OCI-LY3 (cell line): ENCODE results near the gene SDK2.

Source experiments
- H2AFZ ChIP-seq: fragments of 200-600, 300-600 bp; shearing (Covaris generic); 2 replicates; pipeline ENCODE4 v1.6.0; 2014; ENCODE audit warnings: antibody characterized with exemption, low read depth, low read length
- H3K27ac ChIP-seq: fragments of 200-600, 300-600 bp; sonication (generic); 2 replicates; pipeline ENCODE4 v1.5.1; 2014; ENCODE audit warnings: mild to moderate bottlenecking, low read length, moderate library complexity, mixed read lengths
- H3K27me3 ChIP-seq: fragments of 200-600, 300-600 bp; sonication (generic); 2 replicates; pipeline ENCODE4 v1.6.1; 2014; ENCODE audit warnings: low read depth, low read length, mixed read lengths
- H3K36me3 ChIP-seq: fragments of 200-600, 300-600 bp; sonication (generic); replicated peaks from 2 replicates; pipeline ENCODE3; 2014; ENCODE audit warnings: low read depth, low read length, mixed read lengths
- H3K4me1 ChIP-seq: fragments of 300-600, 200-600 bp; sonication (generic); 2 replicates; pipeline ENCODE4 v1.6.1; 2014; ENCODE audit warnings: low read length, mixed read lengths
- H3K4me2 ChIP-seq: fragments of 200-600, 300-600 bp; sonication (generic); 2 replicates; pipeline ENCODE4 v1.6.1; 2014; ENCODE audit warnings: low read length, mixed read lengths
- H3K4me3 ChIP-seq: fragments of 300-600, 200-600 bp; sonication (generic); 2 replicates; pipeline ENCODE4 v1.5.1; 2014; ENCODE audit warnings: antibody characterized with exemption, mild to moderate bottlenecking, low read length, moderate library complexity
- H3K79me2 ChIP-seq: fragments of 300-600, 200-600 bp; shearing (Covaris generic); 2 replicates; pipeline ENCODE4 v1.6.1; 2014; ENCODE audit warnings: mild to moderate bottlenecking, low read length, mixed read lengths
- H3K9ac ChIP-seq: fragments of 300-600, 200-600 bp; shearing (Covaris generic); 2 replicates; pipeline ENCODE4 v1.6.0; 2014; ENCODE audit warnings: mild to moderate bottlenecking, low read length, moderate library complexity
- H3K9me3 ChIP-seq: fragments of 200-600, 300-600 bp; shearing (Covaris generic); 2 replicates; pipeline ENCODE4 v1.6.1; 2014; ENCODE audit warnings: low read length, mixed read lengths; ENCODE audit not compliant: insufficient read depth
- H4K20me1 ChIP-seq: fragments of 200-600, 300-600 bp; sonication (generic); 2 replicates; pipeline ENCODE4 v1.6.1; 2016; ENCODE audit warnings: low read length, mixed read lengths; ENCODE audit not compliant: insufficient read depth
- EZH2phosphoT487 ChIP-seq: fragments of 200-600 bp; shearing (Covaris generic); IDR thresholded peaks from 2 replicates; pipeline ENCODE4 v1.6.1; 2018; ENCODE audit warnings: antibody characterized with exemption, mixed run types, low read depth
- TF ChIP-seq, protein P1 (sequence below): fragments of 200-600, 300-600 bp; sonication (generic); IDR thresholded peaks from 2 replicates; pipeline ENCODE4 v1.5.1; 2014; ENCODE audit warnings: antibody characterized with exemption, low read length, low read depth

Gene SDK2

DNA sequence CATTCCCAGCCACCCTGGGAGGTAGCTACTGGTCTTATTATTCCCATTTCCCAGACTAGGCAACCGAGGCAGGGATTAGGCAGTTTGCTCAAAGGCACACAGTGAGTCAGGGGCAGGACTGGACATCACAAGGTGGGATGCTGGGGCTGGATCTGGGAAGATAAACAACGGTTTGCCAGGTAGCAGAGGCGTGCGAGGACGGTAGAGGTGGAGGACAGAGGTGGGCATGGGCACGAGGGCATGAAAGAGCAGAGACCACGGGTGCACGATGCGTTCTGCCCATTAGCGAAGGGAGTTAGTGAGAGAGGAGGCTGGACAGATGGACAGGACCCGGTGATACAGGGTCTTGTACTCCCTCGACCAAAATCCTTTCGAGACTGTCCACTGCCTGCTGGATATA, 148.0 kb downstream of the SDK2 start:
- no peaks in the 10 kb centered on the region for H3K36me3 ChIP-seq
- TF ChIP-seq, protein P1, sequence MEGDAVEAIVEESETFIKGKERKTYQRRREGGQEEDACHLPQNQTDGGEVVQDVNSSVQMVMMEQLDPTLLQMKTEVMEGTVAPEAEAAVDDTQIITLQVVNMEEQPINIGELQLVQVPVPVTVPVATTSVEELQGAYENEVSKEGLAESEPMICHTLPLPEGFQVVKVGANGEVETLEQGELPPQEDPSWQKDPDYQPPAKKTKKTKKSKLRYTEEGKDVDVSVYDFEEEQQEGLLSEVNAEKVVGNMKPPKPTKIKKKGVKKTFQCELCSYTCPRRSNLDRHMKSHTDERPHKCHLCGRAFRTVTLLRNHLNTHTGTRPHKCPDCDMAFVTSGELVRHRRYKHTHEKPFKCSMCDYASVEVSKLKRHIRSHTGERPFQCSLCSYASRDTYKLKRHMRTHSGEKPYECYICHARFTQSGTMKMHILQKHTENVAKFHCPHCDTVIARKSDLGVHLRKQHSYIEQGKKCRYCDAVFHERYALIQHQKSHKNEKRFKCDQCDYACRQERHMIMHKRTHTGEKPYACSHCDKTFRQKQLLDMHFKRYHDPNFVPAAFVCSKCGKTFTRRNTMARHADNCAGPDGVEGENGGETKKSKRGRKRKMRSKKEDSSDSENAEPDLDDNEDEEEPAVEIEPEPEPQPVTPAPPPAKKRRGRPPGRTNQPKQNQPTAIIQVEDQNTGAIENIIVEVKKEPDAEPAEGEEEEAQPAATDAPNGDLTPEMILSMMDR = no peak
- no peak for TF ChIP-seq EZH2phosphoT487
- H3K4me1 ChIP-seq = no peaks in the 10 kb centered on the region
- H3K27me3 ChIP-seq = peaks cover 39% of the 10 kb centered on the region
- H3K9ac ChIP-seq = no peak overlapping the region
- H2AFZ ChIP-seq = no peak overlapping the region
- H4K20me1 ChIP-seq = no peaks in the 10 kb centered on the region
- no peak overlapping the region for H3K4me2 ChIP-seq
- H3K9me3 ChIP-seq = no peaks in the 10 kb centered on the region
- H3K79me2 ChIP-seq = no peaks in the 10 kb centered on the region
- no peak overlapping the region for H3K4me3 ChIP-seq
- no peak overlapping the region for H3K27ac ChIP-seq

DNA sequence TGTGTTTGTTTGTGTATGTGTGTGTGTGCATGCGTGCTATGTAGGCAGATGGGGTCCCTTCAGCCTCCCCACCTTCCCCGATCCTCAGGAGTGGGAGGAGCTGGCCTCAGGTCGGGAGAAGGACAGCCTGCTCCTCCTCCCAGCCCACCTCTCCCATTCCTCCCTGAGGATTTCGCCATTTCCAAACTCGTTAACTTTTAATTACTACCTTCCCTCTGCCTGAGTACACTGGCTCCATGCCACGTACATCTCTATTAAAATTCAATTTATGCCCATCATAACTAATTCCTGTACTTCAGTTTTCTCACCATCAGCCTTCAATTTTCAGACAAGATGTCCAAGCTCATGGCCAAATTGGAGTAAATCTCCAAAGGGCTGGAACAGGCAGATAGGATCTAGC, 148.6 kb downstream of the SDK2 start:
- Histone ChIP-seq H3K9me3 (no peaks in the 10 kb centered on the region), H4K20me1 (no peaks in the 10 kb centered on the region), H3K36me3 (no peaks in the 10 kb centered on the region), H3K27me3 (peaks cover 36% of the 10 kb centered on the region), H3K9ac (no peak overlapping the region), H3K4me2 (no peak overlapping the region), H3K4me3 (no peak overlapping the region), H3K79me2 (no peaks in the 10 kb centered on the region), H3K27ac (no peak overlapping the region), H3K4me1 (no peaks in the 10 kb centered on the region), H2AFZ (no peak overlapping the region)
- TF ChIP-seq, protein P1 = no peak
- TF ChIP-seq EZH2phosphoT487 = no peak

DNA sequence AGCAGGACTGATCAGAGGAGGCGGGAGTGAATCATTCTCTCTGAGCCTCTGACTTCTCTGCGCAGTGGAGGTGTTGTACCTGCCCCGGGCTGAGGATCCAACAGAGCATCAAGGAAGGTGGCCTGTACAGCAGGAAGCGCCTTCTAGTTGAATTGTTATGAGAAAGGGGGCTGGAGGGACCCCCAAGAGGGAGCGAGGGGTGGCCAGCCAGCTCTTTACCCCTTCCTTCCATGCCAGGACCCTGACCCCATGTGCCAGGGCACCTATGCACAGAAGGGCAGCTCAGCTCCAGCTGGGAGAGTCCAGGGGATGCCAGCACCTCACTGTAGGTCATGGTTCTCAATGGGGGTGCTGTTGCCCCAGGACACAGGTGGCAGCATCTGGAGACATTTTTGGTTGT, 149.3 kb downstream of the SDK2 start:
- H2AFZ ChIP-seq = no peak overlapping the region
- peaks cover 36% of the 10 kb centered on the region for H3K27me3 ChIP-seq

DNA sequence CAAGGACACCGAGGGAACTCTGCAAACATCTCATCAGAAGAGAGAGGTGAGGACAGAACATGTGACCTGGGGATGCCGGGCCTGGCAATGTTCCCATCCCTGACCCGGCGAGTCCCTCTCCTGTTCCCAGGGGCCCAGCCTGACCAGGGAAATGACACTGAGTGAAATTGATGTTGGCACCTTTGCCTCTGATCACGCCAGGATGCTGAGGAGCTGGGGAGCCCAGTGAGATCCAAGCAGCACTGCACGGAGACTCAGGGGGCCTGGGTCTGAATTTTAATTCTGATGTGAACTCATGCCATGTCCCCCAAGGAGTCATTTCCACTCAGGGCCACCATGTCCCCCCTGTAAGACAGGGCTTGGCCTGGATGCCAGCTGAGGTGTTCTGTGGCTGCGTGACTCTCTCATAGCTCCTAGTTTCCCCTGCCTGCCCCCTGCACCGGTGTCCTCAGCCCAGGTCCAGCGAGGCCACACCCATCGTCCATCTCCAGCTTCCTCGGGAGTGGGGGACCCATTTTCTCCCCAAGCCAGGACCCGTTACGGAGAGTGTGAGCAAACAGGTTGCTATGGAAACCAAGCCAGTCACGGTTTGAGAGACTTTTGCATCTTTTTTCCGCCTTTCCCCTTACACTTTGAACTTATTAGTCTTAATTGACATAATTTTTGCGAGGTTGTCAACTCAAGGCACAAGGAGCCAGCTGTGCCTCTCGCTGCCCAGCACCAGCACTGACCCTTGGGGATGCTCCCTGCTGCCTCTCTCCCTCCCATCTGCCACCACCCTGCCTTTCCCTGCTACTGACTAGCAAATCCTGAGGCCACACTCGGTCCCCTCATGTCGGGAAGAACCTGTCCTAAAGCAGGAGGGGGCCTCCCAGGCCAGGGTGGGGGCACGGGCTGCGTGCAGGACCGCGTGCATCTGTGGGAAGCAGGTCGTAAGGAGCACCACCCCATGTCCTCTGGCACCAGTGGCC, 150.0 kb downstream of the SDK2 start:
- no peaks in the 10 kb centered on the region for H4K20me1 ChIP-seq
- H3K9ac ChIP-seq = no peak overlapping the region
- no peak for TF ChIP-seq EZH2phosphoT487
- TF ChIP-seq, protein P1 = no peak
- H3K27ac ChIP-seq = no peak overlapping the region
- no peaks in the 10 kb centered on the region for H3K4me1 ChIP-seq
- no peaks in the 10 kb centered on the region for H3K9me3 ChIP-seq
- H3K4me2 ChIP-seq = no peak overlapping the region
- H3K27me3 ChIP-seq = peaks cover 33% of the 10 kb centered on the region
- no peak overlapping the region for H2AFZ ChIP-seq
- H3K79me2 ChIP-seq = no peaks in the 10 kb centered on the region
- no peaks in the 10 kb centered on the region for H3K36me3 ChIP-seq
- no peak overlapping the region for H3K4me3 ChIP-seq

More for the DNA sequence above, 149.3 kb downstream of the SDK2 start:
- Histone ChIP-seq H3K27ac (no peak overlapping the region), H3K79me2 (no peaks in the 10 kb centered on the region), H3K4me2 (no peak overlapping the region), H3K9ac (no peak overlapping the region), H4K20me1 (no peaks in the 10 kb centered on the region), H3K4me1 (no peaks in the 10 kb centered on the region), H3K36me3 (no peaks in the 10 kb centered on the region), H3K4me3 (no peak overlapping the region), H3K9me3 (no peaks in the 10 kb centered on the region)
- no peak for TF ChIP-seq EZH2phosphoT487
- TF ChIP-seq, protein P1 = no peak
